Left ventricle myocardium inferior (tissue), 1 donor: ENCODE results near the gene MAGI2. TPM values are rescaled to one million over a fixed set of nuclear protein-coding genes. Genes with fewer than 3 reads are reported as not detected.

Experiments used
- DNase-seq: peaks from one replicate; pipeline ENCODE4 v3.0.0-alpha.2; 2020
- H3K27ac ChIP-seq: fragments of 200-600 bp; replicated peaks from 2 replicates; pipeline ENCODE4 v1.8.0; 2021
- H3K27me3 ChIP-seq: fragments of 200-600 bp; 2 replicates; pipeline ENCODE4 v1.8.0; 2021; ENCODE audit warnings: low read depth
- H3K36me3 ChIP-seq: fragments of 200-600 bp; 2 replicates; pipeline ENCODE4 v1.8.0; 2021
- H3K4me1 ChIP-seq: fragments of 200-600 bp; 2 replicates; pipeline ENCODE4 v1.8.0; 2021
- H3K4me3 ChIP-seq: fragments of 200-600 bp; 2 replicates; pipeline ENCODE4 v1.8.0; 2021; ENCODE audit warnings: mild to moderate bottlenecking, moderate library complexity
- H3K9me3 ChIP-seq: fragments of 200-600 bp; replicated peaks from 2 replicates; pipeline ENCODE4 v1.8.0; 2021
- intact Hi-C: fragments of 100-400 bp; cut with micrococcal nuclease; formaldehyde crosslinking; loops from one replicate; pipeline ENCODE4 v1.11.0; 2022
- total RNA-seq: library from RNA; stranded (reverse); fragmentation: NEBNext Ultra II Directional; extraction: Animal tissue kit (Norgen Biotek cat#: 25700); gene quantifications from one replicate; pipeline ENCODE4 v1.2.1, GENCODE V29; 2021
- TF ChIP-seq, protein P1 (sequence below): fragments of 200-600 bp; IDR thresholded peaks from 2 replicates; pipeline ENCODE4 v1.8.0; 2021; ENCODE audit warnings: antibody characterized with exemption, mild to moderate bottlenecking, borderline replicate concordance
- donor health status: DM: no; HTN: yes; CAD: no; lungs with severe emphysema.

Gene MAGI2
- total RNA-seq, 1 donor from 2014 or later = 4.5 TPM

GRCh38 chr7:78114993-78115392 lies 1338.5 kb downstream of the MAGI2 start:
- no peak overlapping the region for H3K27ac ChIP-seq
- DNase-seq = no peak
- no peaks in the 10 kb centered on the region for H3K36me3 ChIP-seq
- no peaks in the 10 kb centered on the region for H3K4me1 ChIP-seq
- no peak overlapping the region for H3K4me3 ChIP-seq
- no peaks in the 10 kb centered on the region for H3K9me3 ChIP-seq
- intact Hi-C loops = no loop called here
- H3K27me3 ChIP-seq = no peaks in the 10 kb centered on the region
- TF ChIP-seq, protein P1, sequence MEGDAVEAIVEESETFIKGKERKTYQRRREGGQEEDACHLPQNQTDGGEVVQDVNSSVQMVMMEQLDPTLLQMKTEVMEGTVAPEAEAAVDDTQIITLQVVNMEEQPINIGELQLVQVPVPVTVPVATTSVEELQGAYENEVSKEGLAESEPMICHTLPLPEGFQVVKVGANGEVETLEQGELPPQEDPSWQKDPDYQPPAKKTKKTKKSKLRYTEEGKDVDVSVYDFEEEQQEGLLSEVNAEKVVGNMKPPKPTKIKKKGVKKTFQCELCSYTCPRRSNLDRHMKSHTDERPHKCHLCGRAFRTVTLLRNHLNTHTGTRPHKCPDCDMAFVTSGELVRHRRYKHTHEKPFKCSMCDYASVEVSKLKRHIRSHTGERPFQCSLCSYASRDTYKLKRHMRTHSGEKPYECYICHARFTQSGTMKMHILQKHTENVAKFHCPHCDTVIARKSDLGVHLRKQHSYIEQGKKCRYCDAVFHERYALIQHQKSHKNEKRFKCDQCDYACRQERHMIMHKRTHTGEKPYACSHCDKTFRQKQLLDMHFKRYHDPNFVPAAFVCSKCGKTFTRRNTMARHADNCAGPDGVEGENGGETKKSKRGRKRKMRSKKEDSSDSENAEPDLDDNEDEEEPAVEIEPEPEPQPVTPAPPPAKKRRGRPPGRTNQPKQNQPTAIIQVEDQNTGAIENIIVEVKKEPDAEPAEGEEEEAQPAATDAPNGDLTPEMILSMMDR = no peak

DNA sequence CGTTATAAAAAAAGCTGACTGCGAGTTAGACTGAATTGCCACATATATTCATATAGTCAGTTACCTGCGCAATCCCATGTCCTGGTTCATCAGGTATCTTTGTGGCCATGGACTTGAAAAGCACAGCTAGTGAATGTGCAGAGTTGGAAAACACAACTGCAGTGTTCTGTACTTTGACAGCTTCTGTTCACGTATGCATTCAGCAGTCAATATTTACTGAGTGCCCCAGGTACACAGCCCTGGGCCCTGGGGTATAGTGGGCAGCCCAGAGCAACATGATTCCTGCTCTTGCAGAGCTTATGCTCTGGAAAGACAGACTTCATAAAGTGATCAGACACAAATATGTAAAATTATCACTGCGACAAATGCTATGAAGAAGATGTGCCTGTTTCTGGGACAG lies 1341.0 kb downstream of the MAGI2 start:
- no peaks in the 10 kb centered on the region for H3K27me3 ChIP-seq
- intact Hi-C loops = no loop called here
- no peak overlapping the region for H3K27ac ChIP-seq
- H3K4me3 ChIP-seq = no peak overlapping the region
- peaks cover under 1% of the 10 kb centered on the region for H3K9me3 ChIP-seq
- no peak for DNase-seq
- TF ChIP-seq, protein P1 = no peak
- no peaks in the 10 kb centered on the region for H3K36me3 ChIP-seq
- H3K4me1 ChIP-seq = no peaks in the 10 kb centered on the region

GRCh38 chr7:78111386-78111785 lies 1342.1 kb downstream of the MAGI2 start:
- no peak overlapping the region for H3K4me3 ChIP-seq
- H3K27me3 ChIP-seq = no peaks in the 10 kb centered on the region
- H3K27ac ChIP-seq = no peak overlapping the region
- H3K36me3 ChIP-seq = no peaks in the 10 kb centered on the region
- H3K4me1 ChIP-seq = no peaks in the 10 kb centered on the region
- H3K9me3 ChIP-seq = peaks cover 10% of the 10 kb centered on the region
- TF ChIP-seq, protein P1 = no peak
- intact Hi-C loops = no loop called here
- no peak for DNase-seq

DNA sequence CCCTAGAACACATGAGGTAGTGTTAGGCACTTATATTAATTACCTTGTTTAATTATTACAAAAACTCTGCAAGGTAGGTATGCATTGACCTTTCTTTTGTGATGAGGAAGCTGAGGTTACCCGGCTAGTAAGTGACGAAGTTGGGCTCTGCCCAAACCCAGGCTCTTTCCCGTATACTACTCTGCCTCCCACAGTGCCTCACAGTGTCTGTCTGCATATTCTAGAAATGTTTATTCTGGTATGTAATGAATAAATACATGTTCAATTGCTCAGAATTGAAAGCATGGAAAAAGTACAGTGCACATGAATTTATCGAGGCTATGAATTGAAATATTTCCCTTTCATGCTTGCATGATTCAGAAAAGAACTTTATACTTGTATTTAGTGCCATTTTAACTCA lies 1350.0 kb downstream of the MAGI2 start:
- TF ChIP-seq, protein P1 = no peak
- intact Hi-C loops = no loop called here
- H3K4me3 ChIP-seq = no peak overlapping the region

GRCh38 chr7:78101076-78101475 lies 1352.4 kb downstream of the MAGI2 start:
- Histone ChIP-seq H3K36me3 (no peaks in the 10 kb centered on the region), H3K4me3 (no peak overlapping the region), H3K4me1 (no peaks in the 10 kb centered on the region), H3K9me3 (peaks cover 5% of the 10 kb centered on the region), H3K27me3 (no peaks in the 10 kb centered on the region), H3K27ac (no peak overlapping the region)
- TF ChIP-seq, protein P1 = no peak
- intact Hi-C loops = no loop called here
- no peak for DNase-seq

More for the DNA sequence above, 1350.0 kb downstream of the MAGI2 start:
- Histone ChIP-seq H3K9me3 (peaks cover 10% of the 10 kb centered on the region), H3K27me3 (no peaks in the 10 kb centered on the region), H3K4me1 (no peaks in the 10 kb centered on the region), H3K36me3 (no peaks in the 10 kb centered on the region), H3K27ac (no peak overlapping the region)
- DNase-seq = no peak
